KOPT-K1 (cell line): Measurements from ENCODE around the gene MYO3B.
"Not testable (repeated sequence)": the region's sequence is repeated elsewhere in the genome, so short reads cannot be mapped to it uniquely, and the experiment has no call there.

Experiments used
- H3K27ac ChIP-seq: fragments of 200-600 bp; sonication (generic); 2 replicates; pipeline ENCODE4 v1.5.1; 2016; ENCODE audit warnings: antibody characterized with exemption, mild to moderate bottlenecking, low read depth, low read length; ENCODE audit not compliant: poor library complexity, severe bottlenecking
- H3K36me3 ChIP-seq: fragments of 200-600 bp; sonication (generic); 2 replicates; pipeline ENCODE4 v1.5.1; 2017; ENCODE audit warnings: antibody characterized with exemption, mild to moderate bottlenecking, low read length, moderate library complexity; ENCODE audit not compliant: insufficient read depth
- H3K9me3 ChIP-seq: fragments of 200-600 bp; sonication (generic); 2 replicates; pipeline ENCODE4 v1.5.1; 2017; ENCODE audit warnings: antibody characterized with exemption, low read length, mild to moderate bottlenecking; ENCODE audit not compliant: insufficient read depth, poor library complexity, severe bottlenecking

The MYO3B gene

DNA sequence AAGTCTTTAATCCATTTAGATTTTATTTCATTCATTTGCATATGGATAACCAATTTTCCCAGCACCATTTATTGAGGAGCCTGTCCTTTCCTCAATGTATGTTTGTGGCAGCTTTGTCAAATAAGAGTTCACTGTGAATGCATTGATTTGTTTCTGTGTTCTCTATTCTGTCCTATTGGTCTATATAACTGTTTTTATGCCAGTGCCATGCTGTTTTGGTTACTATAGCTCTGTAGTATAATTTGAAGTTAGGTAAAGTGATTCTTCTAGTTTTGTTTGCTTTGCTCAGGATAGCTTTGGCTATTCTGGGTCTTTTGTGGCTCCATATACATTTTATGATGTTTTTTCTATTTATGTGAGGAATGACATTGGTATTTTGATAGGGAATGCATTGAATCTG, 7.4 kb downstream of the MYO3B start:
- H3K9me3 ChIP-seq: peaks cover 21% of the 10 kb centered on the region
- H3K27ac ChIP-seq: no peak overlapping the region
- no peaks in the 10 kb centered on the region for H3K36me3 ChIP-seq

DNA sequence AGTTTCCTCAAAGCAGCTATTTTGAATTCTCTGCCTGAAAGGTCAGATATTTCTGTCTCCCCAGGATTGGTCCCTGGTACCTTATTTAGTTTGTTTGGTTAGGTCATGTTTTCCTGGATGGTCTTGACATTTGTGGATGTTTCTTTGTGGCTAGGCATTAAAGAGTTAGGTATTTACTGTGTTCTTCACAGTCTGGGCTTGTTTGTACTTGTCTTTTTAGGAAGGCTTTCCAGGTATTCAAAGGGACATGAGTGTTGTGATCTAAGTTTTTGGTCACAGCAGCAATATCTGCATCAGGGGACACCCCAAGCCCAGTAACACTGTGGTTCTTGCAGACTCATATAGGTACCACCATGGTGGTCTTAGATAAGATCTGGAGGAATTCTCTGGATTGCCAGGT, 11.8 kb downstream of the MYO3B start:
- peaks cover 21% of the 10 kb centered on the region for H3K9me3 ChIP-seq
- H3K36me3 ChIP-seq: no peaks in the 10 kb centered on the region
- no peak overlapping the region for H3K27ac ChIP-seq

DNA sequence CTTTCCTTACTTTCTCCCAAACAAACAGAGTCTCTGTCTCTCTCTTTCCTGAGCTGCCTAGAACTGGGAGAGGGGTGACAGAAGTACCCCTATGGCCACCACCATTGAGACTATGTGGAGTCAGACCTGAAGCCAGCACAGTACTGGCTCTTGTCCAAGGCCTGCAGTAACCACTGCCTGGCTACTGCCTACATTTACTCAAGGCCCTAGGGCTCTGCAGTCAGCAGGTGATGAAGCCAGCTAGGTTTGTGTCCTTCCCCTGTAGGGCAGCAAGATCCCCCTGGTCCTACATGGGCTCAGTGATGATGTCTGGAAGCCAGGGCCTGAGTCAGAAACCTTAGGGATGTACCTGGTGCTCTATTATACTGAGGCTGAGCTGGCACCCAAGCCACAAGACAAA, 12.2 kb downstream of the MYO3B start:
- Histone ChIP-seq H3K9me3 (peaks cover 19% of the 10 kb centered on the region), H3K36me3 (no peaks in the 10 kb centered on the region), H3K27ac (no peak overlapping the region)

- no peak overlapping the region for H3K27ac ChIP-seq
- no peaks in the 10 kb centered on the region for H3K36me3 ChIP-seq
- peaks cover 12% of the 10 kb centered on the region for H3K9me3 ChIP-seq
These were observed 13.4 kb downstream of the MYO3B start for GRCh38 chr2:170191166-170191866.

DNA sequence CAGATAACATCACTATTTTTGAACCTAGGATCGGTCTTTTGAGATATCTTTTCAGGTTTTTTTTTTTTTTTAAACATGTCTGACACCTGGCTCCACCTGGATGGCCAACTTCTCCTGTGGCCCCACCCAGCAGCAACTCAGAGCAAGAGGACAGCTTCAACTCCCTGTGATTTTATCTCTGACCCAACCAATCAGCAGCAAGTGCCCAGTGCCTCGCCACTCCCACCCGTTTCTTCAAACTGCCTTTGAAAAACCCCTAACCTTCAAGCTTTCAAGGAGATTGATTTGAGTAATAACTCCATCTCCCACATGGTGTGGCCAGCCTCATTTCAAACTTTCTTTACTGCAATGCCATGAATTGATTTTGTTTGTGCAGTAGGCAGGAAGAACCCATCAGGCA, 19.0 kb downstream of the MYO3B start:
- H3K36me3 ChIP-seq: no peaks in the 10 kb centered on the region
- no peak overlapping the region for H3K27ac ChIP-seq
- no peaks in the 10 kb centered on the region for H3K9me3 ChIP-seq

GRCh38 chr2:170201275-170201674, 23.3 kb downstream of the MYO3B start:
- H3K27ac ChIP-seq: no peak overlapping the region
- H3K36me3 ChIP-seq: no peaks in the 10 kb centered on the region
- no peaks in the 10 kb centered on the region for H3K9me3 ChIP-seq

DNA sequence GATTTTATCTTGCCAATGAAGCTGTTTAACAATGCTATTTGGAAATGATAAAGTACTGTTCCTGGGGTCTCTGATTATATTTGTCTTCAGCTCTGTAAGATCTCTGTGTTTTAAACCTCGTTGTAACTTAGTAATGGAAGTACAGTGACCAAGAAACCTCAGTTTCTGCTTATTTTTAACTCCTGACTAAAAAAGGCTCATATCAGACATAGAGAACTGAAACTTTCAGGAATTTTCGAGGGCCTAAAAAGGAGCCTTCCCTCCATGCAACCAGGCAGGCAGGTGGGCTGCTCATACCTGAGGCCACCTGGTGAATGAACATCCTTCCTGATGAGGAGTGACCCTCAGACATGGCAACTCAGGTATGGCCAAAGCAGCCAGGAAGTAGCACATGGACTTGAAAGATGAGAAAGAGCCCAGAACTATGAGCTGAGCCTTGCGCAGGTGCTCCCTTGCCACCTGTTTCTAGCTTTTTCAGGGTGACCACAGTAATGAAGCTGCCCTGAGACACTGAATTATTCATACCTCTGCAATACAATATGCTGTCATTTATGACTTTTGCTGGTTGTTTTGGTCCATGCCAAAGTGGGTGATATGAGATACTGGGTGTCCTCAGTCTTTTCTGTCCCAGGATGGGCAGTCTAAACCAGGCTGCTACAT, 23.9 kb downstream of the MYO3B start:
- no peaks in the 10 kb centered on the region for H3K36me3 ChIP-seq
- no peaks in the 10 kb centered on the region for H3K9me3 ChIP-seq
- H3K27ac ChIP-seq: no peak overlapping the region

DNA sequence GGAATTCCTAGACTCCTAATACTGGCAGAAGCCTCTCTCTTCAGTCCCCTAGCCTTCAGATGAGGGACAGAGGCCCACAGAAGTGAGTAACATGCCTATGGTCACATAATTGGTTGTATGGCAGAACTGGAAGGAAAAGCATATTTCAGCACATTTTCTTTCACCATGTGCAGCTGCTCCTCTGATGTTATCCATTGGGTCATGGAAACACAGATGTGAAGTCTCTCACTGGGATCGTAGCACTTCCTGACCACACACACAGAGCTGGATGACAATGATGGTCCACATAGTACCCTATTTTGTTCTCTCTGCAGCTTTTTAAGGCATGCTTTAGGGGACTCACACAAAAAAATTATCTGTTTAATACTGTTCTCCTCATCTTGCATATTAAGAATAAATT, 24.5 kb downstream of the MYO3B start:
- no peaks in the 10 kb centered on the region for H3K36me3 ChIP-seq
- no peaks in the 10 kb centered on the region for H3K9me3 ChIP-seq
- H3K27ac ChIP-seq: no peak overlapping the region

DNA sequence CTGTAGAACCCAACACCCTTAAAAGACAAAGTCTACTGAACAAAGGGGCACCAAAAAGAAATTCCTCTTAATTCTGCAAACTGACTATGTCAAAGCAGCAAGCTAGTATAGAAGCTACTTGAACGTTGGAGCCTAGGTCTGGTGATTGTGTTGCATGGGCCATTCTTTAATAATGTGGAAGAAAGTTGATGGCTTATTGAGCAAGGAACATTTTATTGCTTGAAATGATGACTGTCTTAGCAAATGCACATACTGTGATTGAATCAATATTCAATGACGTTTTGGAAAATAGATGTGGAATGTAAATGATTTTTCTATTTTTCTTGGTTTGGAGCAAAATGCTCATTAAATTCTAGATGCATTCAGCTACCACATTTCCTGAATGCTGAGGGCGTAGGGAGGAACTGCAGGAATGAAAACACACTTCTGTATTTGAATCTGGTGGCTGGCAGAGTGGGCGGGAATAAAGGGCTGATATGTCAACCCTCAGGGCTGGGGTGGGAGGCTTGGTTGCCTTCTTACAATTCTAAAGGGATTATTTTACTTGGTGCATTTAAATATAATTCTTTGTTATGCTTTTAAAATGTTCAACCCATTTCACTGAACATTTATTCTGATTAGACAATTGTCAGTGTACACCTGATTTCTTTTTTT, 26.5 kb downstream of the MYO3B start:
- Histone ChIP-seq H3K36me3 (no peaks in the 10 kb centered on the region), H3K9me3 (no peaks in the 10 kb centered on the region), H3K27ac (no peak overlapping the region)

DNA sequence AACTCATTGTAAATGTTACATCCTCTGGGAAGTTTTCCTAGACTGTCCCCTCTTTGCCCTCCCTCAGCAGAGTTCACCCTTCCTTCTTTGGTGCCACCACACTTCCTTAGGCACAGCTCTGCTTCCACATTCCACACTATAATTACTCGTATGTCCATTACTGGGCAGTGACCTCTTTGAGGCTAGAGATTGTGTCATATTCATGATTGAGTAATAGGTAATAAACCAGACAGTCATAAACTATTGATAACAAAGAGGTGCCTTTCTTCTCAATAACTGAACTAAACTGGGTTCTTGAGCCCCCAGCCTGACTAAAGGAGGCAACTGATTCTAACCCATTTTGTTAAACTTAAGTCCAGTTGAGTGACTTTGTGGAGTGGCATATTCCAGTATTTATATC, 28.3 kb downstream of the MYO3B start:
- H3K9me3 ChIP-seq: no peaks in the 10 kb centered on the region

GRCh38 chr2:170206805-170207407, 29.0 kb downstream of the MYO3B start:
- no peaks in the 10 kb centered on the region for H3K9me3 ChIP-seq
- H3K27ac ChIP-seq: no peak overlapping the region
- no peaks in the 10 kb centered on the region for H3K36me3 ChIP-seq

More for the DNA sequence above, 28.3 kb downstream of the MYO3B start:
- Histone ChIP-seq H3K27ac (no peak overlapping the region), H3K36me3 (no peaks in the 10 kb centered on the region)

DNA sequence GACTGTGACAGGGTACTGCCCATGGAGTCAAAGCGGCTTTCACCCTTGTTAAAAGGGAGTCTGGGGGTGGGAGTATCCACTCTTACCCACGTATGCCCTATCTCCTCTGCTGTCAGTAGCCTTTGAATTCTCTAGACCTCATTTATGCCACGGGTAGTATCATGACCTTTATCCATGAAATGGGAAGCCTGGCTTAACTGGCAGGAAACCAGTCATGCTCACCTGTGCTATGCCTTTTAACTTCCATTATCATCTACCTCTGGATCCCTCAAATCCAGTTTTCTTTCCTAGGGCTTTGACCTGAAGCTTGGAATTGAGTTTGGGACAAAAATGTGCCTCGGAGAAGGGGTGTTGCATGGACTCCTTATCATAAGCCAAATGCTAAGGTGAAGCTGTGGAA, 30.0 kb downstream of the MYO3B start:
- H3K9me3 ChIP-seq: no peaks in the 10 kb centered on the region
- H3K27ac ChIP-seq: no peak overlapping the region
- no peaks in the 10 kb centered on the region for H3K36me3 ChIP-seq

- no peaks in the 10 kb centered on the region for H3K9me3 ChIP-seq
- H3K27ac ChIP-seq: no peak overlapping the region
- H3K36me3 ChIP-seq: no peaks in the 10 kb centered on the region
These were observed 31.0 kb downstream of the MYO3B start for GRCh38 chr2:170208967-170209366.

DNA sequence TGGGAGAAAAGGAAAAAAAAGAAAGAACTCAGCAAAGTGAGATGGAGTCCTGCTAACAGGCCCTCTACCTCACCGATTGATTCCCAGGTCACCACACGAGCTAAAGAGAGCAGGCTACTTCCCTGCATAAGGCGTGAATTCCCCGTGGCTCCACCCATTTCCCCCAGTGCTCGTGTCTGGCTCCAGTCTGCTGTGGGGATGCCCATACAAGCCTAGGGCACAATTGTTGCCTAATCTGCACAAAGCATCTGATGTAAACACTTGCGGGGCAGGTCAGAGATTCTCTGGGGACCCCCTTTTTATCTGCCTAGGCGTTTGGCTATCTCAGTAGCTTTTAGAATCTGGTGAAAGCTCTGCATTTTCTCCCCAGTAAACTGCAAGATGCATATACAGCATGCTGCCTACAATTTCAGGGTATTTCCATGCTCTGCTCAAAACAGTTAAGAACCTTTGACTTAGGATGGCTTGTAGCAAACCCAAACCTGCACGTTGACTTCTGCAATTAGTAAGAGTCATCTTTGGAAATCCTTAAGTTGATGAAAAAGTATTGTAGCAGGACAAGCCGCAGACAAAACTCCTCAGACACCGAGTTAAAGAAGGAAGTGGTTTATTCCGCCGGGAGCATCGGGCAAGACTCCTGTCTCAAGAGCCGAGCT, 34.8 kb downstream of the MYO3B start:
- Histone ChIP-seq H3K36me3 (no peaks in the 10 kb centered on the region), H3K9me3 (no peaks in the 10 kb centered on the region), H3K27ac (no peak overlapping the region)

DNA sequence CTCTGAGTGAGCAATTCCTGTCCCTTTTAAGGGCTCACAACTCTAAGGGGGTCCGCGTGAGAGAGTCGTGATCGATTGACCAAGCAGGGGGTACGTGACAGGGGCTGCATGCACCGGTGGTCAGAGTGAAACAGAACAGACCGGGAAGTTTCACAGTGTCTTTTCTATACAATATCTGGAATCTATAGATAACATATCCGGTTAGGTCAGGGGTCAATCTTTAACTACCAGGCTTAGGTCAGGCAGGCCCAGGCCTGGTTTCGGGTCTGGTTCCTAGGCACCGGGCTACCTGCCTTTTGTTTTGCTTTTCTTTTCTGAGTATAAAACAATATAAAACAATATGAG, 35.3 kb downstream of the MYO3B start:
- H3K9me3 ChIP-seq, H3K27ac ChIP-seq, H3K36me3 ChIP-seq: not testable (repeated sequence)
